Endometrium (tissue), 2 donors: ENCODE measurements around the gene RASGRP4.
"Not testable (repeated sequence)": the region's sequence is repeated elsewhere in the genome, so short reads cannot be mapped to it uniquely, and the experiment has no call there.

Experiments
- FAIRE-seq: peaks from 2 replicates; lab custom pipeline; 2012; peaks lifted over from hg19 to GRCh38; lab: Jason Lieb, UNC
- donor health status: control.
- donor health status: control.

The RASGRP4 gene

GRCh38 chr19:38417146-38417543 lies 8.9 kb downstream of the RASGRP4 start:
- no peak for FAIRE-seq

DNA sequence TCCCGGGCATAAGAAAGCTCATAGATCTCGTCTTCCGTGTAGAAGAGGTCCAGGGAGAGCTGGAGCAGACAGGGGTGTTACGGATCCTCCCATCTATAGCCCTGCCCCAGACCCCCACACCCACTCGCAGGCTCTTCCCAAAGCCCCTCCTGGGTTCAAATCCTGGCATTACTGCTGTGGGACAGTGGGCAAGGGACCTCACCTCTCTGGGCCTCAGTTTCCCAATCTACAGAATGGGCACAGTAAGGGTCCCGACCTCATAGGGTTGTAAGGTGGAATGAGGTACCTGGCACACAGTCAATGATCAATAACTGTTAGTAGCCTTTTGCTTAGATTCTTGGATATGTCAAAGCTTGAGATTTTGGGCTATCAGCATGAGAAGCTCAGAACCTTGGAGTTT lies 12.6 kb downstream of the RASGRP4 start:
- no peak for FAIRE-seq

DNA sequence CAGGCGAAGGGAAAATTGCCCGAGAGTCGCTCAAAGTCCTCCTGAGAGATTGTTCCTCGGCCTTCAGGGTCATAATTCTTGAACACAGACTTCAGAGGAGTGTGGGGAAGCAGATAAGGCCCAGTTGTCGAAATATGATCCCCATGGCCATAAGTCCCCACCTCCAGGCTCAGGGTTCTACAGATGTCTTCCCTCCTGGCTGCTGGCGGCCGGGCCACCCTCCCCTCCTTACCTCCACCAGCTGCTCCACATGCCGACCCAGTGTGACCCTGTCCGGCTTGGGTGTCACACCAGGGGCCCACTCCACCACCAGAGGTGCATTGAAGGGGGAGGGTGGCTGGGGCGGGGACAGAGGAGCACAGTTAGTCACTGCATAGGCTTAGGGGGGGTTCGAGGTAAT lies 13.1 kb downstream of the RASGRP4 start:
- FAIRE-seq = no peak

DNA sequence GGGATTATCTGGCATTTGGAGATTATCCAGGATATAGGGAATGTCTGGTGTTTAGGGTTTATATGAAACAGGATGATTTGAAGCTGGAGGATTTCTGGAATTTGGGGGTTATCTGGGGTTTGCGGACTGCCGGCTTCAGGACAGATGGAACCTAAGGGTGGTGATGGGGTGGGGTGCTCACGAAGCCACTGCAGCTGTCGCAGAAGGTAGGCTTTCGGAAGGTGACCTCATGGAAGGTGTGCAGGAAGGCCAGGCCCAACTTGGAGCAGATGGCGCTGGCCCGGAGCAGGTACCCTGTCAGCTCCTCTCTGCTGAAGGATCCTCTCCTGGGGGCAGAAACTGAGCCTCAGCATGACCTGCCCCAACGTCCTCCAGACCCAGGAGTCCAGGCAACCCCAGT lies 13.5 kb downstream of the RASGRP4 start:
- FAIRE-seq = no peak

- not testable (repeated sequence) for FAIRE-seq
Measured at GRCh38 chr19:38411898-38412297, 14.1 kb downstream of the RASGRP4 start.

GRCh38 chr19:38411041-38411712 lies 14.8 kb downstream of the RASGRP4 start:
- no peak for FAIRE-seq

- not testable (repeated sequence) for FAIRE-seq
Measured at GRCh38 chr19:38410407-38410806, 15.6 kb downstream of the RASGRP4 start.

DNA sequence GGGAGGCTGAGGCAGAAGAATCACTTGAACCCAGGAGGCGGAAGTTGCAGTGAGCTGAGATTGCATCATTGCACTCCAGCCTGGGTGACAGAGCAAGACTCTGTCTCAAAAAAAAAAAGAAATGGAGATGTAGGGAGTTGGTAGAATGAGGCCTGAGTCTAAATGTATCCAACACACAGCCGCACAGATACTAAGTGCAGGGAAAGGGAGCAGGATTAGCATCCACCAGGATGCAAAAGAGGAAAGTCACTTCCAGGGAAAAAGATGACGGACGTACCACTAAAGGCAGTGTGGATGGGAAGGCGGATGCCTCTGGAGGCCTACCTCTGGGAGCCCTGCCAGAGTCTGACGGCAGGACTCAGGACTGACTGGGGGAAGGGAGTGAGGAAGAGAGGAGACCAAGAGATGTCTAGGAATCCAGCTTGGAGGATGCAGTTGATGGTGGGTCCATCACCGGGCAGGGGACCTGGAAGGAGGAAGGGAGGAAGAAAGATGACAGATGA lies 16.3 kb downstream of the RASGRP4 start:
- no peak for FAIRE-seq

GRCh38 chr19:38405276-38405675 lies 20.7 kb downstream of the RASGRP4 start:
- FAIRE-seq = no peak

DNA sequence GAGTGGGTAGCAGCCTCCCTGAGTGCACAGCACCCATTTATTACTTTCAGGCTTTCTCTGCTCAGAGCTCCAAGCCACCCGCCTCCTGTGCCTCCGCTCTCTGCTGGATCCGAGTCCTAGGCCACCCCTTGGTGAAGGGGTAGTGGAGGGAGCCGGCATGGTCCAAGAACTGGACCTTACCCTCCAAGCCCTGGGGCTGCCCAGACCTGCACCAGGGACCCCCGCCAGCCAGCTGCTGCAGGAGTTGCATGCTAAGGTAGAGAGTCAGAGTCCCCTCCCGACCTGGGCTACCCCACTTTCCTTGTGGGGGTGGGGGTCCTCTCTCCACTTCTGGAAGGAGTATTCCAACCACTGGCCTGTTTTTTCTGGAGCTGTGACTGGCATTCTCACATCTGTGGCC lies 21.2 kb downstream of the RASGRP4 start:
- FAIRE-seq = no peak

DNA sequence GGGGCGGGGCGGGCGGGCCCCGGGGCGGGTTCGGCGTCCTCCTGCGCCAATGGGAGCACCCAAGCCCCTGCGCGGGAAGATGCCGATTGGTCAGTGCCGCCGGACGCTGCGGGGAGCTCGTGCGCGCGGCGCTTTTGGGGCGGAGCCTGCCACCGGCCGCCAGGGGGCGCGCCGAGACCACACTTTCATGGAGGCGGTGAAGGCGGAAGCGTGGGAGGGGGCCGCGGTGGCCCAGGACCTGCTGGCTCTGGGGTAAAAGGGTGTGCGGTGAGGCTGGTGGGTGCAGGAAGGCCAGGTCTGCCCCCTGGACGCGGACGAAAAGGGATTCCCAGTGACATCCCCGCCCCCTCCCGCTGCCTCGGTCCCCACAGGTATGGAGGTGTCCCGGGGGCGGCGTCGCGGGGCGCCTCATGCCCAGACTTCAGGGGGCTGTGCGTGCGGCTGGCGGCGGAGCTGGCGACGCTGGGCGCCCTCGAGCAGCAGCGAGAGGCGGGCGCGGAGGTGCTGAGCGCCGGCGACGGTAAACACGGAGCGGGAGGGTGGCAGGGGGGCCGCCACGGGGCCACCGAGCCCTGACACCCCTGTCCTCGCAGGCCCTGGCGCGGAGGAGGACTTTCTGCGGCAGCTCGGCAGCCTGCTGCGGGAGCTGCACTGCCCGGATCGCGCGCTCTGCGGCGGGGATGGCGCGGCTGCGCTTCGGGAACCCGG lies 22.9 kb downstream of the RASGRP4 start, which contains the start of gene FAM98C:
Gene FAM98C, plus strand, starts transcription at position 127 of the 708 bp plus-strand sequence. Its CDS starts 61 bp downstream, at position 188.
- no peak for FAIRE-seq

GRCh38 chr19:38402623-38402966 lies 23.4 kb downstream of the RASGRP4 start:
- FAIRE-seq = no peak

GRCh38 chr19:38401148-38401547 lies 24.9 kb downstream of the RASGRP4 start:
- FAIRE-seq = no peak

GRCh38 chr19:38400361-38400760 lies 25.7 kb downstream of the RASGRP4 start:
- no peak for FAIRE-seq

DNA sequence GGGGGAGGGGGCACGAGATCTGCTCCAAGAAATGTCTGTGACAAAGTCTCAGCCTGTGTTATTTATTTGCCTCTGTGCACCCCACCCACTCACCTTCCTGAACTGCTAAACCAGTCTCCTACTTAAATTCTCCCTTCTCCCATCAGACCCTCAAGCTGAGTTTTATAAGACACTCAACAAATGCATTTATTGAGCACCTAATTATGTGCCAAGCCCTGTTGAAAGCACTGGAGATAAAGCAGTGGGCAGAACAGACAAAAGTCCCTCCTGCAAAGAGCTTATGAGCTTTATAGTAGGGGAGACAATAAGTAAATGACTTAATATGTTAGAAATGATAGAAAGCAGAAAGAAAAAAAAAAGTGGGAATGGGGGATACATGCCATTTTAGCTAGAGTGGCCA lies 26.5 kb downstream of the RASGRP4 start:
- no peak for FAIRE-seq

GRCh38 chr19:38399081-38399480 lies 26.9 kb downstream of the RASGRP4 start:
- FAIRE-seq = no peak

GRCh38 chr19:38395381-38396114 lies 30.5 kb downstream of the RASGRP4 start:
- no peak for FAIRE-seq

DNA sequence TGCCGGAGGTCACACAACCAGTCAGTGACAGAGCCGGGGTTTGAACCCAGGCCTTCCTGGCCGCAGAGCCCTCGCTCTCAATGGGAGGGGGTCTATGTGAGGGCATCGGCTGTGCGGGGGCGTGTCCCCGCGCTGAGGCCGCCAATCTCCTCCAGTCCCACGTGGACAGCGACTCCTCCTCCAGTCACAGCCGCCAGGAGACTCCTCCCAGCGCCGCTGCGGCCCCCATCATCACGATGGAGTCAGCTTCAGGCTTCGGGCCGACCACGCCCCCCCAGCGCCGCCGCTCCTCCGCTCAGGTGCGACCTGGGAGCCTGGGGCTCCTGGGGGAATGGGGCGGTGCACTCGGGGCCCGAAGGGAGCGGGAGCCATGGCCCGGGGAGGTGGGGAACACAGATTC lies 31.5 kb downstream of the RASGRP4 start:
- no peak for FAIRE-seq

DNA sequence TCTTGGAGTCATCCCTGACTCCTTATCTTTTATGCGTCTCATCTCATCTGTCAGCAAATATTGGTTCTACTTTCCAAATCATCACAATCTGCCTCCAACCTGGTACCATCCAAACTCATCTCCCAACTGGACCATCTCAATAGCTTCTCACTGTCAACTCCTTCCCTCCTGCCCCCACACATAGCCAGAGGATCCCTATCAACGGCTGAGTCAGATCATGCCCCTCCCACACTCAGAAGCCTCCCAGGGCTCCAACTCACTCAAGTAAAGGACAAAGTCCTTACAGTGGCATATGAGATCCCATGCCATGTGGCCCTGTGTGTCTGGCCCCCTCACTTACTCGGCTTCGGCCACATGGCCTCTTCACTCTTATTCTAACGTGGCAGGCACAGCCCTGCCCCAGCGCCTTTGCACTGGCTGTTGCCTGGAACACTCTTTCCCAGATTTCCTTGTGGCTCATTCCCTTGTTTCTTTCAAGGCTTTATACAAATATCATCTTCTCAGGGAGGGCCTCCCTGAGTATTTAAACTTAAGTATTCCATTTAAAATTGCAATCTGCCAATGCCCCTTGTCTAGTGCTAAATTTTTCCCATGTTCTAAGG lies 33.2 kb downstream of the RASGRP4 start:
- no peak for FAIRE-seq

DNA sequence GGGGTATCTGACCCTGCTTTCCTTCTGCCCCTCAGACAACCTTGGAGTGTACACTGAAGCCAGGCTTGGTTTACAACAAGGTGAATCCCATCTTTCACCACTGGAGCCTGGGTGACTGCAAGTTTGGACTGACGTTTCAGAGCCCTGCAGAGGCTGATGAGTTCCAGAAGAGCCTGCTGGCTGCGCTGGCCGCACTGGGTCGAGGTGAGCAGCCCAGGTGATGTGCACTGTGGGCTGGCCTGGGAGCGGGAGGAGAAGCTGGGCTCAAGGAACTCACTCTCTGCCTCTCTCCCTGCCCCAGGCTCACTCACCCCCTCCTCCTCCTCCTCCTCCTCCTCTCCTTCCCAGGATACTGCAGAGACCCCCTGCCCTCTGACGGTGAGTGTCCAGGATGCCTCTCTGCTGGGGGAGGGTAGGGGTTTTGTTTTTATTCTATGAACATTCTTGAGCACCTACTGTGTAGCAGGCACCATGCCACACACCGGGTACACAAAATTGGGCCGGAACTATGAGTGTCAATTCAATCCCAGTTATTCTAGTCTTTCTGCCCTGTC lies 34.0 kb downstream of the RASGRP4 start:
- FAIRE-seq = no peak

- no peak for FAIRE-seq
Measured at GRCh38 chr19:38389957-38390924, 35.8 kb downstream of the RASGRP4 start.
